ENCODE data around the gene STPG2. TPM values are rescaled to one million over a fixed set of nuclear protein-coding genes. Genes with fewer than 3 reads are reported as not detected.
"Not testable (repeated sequence)": the region's sequence is repeated elsewhere in the genome, so short reads cannot be mapped to it uniquely, and the experiment has no call there.

STPG2 gene
- total and polyA plus RNA-seq, 10 donors: 0.03 to 2.0 (median 0.67) TPM; not detected in 1

- Histone ChIP-seq H3K9me3 (peaks cover 0 to 17% (median 0%) of the 10 kb centered on the region in 8 donors), H3K36me3 (no peaks in the 10 kb centered on the region), H3K27me3 (replicated peaks in 1 of 7) (no peaks in the 10 kb centered on the region), H3K4me3 (no peak overlapping the region), H3K4me1 (no peaks in the 10 kb centered on the region), H3K27ac (no peak overlapping the region)
- peak; percentile 51 for DNase-seq
- 91 to 94% (median 91%) methylated on average over 13 of the region's 13 CpGs for WGBS, 5 donors
- intact Hi-C loops (cut with DNase I; ENCODE audit: low total_unique reads): no loop called here
- TF ChIP-seq POLR2AphosphoS5 (IDR thresholded peaks at IDR 0.05) (no peak), POLR2A (IDR thresholded peaks at IDR 0.05) (no peak)
- TF ChIP-seq, protein P1, sequence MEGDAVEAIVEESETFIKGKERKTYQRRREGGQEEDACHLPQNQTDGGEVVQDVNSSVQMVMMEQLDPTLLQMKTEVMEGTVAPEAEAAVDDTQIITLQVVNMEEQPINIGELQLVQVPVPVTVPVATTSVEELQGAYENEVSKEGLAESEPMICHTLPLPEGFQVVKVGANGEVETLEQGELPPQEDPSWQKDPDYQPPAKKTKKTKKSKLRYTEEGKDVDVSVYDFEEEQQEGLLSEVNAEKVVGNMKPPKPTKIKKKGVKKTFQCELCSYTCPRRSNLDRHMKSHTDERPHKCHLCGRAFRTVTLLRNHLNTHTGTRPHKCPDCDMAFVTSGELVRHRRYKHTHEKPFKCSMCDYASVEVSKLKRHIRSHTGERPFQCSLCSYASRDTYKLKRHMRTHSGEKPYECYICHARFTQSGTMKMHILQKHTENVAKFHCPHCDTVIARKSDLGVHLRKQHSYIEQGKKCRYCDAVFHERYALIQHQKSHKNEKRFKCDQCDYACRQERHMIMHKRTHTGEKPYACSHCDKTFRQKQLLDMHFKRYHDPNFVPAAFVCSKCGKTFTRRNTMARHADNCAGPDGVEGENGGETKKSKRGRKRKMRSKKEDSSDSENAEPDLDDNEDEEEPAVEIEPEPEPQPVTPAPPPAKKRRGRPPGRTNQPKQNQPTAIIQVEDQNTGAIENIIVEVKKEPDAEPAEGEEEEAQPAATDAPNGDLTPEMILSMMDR (IDR thresholded peaks at IDR 0.05 in 8 of 11, conservative IDR thresholded peaks at IDR 0.05 in 3 of 11): no peak
These were observed 226.2 kb downstream of the STPG2 start for GRCh38 chr4:97917115-97917514.

- Histone ChIP-seq H3K36me3 (no peaks in the 10 kb centered on the region), H3K27ac (no peak overlapping the region), H3K4me1 (no peaks in the 10 kb centered on the region), H3K9me3 (peaks cover 0 to 28% (median 0%) of the 10 kb centered on the region in 8 donors), H3K4me3 (no peak overlapping the region), H3K27me3 (replicated peaks in 1 of 7) (no peaks in the 10 kb centered on the region)
- intact Hi-C loops (cut with DNase I; ENCODE audit: low total_unique reads): no loop called here
- DNase-seq: no peak
- 86 to 91% (median 91%) methylated on average over 4 of the region's 4 CpGs for WGBS, 5 donors
- TF ChIP-seq, protein P1 (IDR thresholded peaks at IDR 0.05 in 8 of 11, conservative IDR thresholded peaks at IDR 0.05 in 3 of 11): no peak
- no peak for TF ChIP-seq POLR2AphosphoS5 (IDR thresholded peaks at IDR 0.05)
- no peak for TF ChIP-seq POLR2A (IDR thresholded peaks at IDR 0.05)
These were observed 231.1 kb downstream of the STPG2 start for GRCh38 chr4:97912156-97912555.

GRCh38 chr4:97911236-97911906 lies 231.9 kb downstream of the STPG2 start:
- no peak for TF ChIP-seq POLR2AphosphoS5 (IDR thresholded peaks at IDR 0.05)
- no peak for TF ChIP-seq POLR2A (IDR thresholded peaks at IDR 0.05)
- TF ChIP-seq, protein P1 (IDR thresholded peaks at IDR 0.05 in 8 of 11, conservative IDR thresholded peaks at IDR 0.05 in 3 of 11): no peak

GRCh38 chr4:97910005-97910404 lies 233.3 kb downstream of the STPG2 start:
- Histone ChIP-seq H3K4me1 (no peaks in the 10 kb centered on the region), H3K36me3 (no peaks in the 10 kb centered on the region), H3K9me3 (peaks cover 0 to 16% (median 0%) of the 10 kb centered on the region in 8 donors), H3K27me3 (replicated peaks in 1 of 7) (no peaks in the 10 kb centered on the region), H3K4me3 (no peak overlapping the region), H3K27ac (no peak overlapping the region)
- 39 to 68% (median 56%) methylated on average over 3 of the region's 3 CpGs for WGBS, 5 donors
- intact Hi-C loops (cut with DNase I; ENCODE audit: low total_unique reads): no loop called here
- TF ChIP-seq POLR2A (IDR thresholded peaks at IDR 0.05) (no peak), POLR2AphosphoS5 (IDR thresholded peaks at IDR 0.05) (no peak)
- TF ChIP-seq, protein P1 (IDR thresholded peaks at IDR 0.05 in 8 of 11, conservative IDR thresholded peaks at IDR 0.05 in 3 of 11): no peak
- DNase-seq: no peak

More at GRCh38 chr4:97911236-97911906, 231.9 kb downstream of the STPG2 start:
- no peaks in the 10 kb centered on the region for H3K36me3 ChIP-seq
- intact Hi-C loops (cut with DNase I; ENCODE audit: low total_unique reads): no loop called here
- H3K4me3 ChIP-seq: no peak overlapping the region
- no peaks in the 10 kb centered on the region for H3K27me3 ChIP-seq (replicated peaks in 1 of 7)
- 76 to 87% (median 81%) methylated on average over 13 to 14 of the region's 14 CpGs for WGBS, 5 donors
- H3K27ac ChIP-seq: no peak overlapping the region
- peak; percentile 67 for DNase-seq
- no peaks in the 10 kb centered on the region for H3K4me1 ChIP-seq
- peaks cover 0 to 24% (median 0%) of the 10 kb centered on the region in 8 donors for H3K9me3 ChIP-seq

DNA sequence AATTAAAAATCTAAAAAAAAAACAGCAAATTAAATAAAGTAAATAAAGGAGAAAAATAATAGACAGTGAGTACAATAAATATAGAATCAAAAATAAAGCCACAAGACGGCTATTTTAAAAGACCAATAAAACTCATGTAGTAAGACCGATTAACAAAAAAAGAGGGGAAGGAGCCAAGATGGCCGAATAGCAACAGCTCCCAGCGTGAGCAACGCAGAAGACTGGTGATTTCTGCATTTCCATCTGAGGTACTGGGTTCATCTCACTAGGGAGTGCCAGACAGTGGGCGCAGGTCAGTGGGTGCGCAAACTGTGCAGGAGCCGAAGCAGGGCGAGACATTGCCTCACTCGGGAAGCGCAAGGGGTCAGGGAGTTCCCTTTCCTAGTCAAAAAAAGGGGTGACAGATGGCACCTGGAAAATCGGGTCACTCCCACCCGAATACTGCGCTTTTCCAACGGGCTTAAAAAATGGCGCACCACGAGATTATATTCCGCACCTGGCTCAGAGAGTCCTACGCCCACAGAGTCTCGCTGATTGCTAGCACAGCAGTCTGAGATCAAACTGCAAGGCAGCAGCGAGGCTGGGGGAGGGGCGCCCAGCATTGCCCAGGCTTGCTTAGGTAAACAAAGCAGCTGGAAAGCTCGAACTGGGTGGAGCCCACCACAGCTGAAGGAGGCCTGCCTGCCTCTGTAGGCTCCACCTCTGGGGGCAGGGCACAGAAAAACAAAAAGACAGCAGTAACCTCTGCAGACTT lies 239.7 kb downstream of the STPG2 start:
- H3K27me3 ChIP-seq (replicated peaks in 1 of 7); intact Hi-C loops (cut with DNase I; ENCODE audit: low total_unique reads); H3K36me3 ChIP-seq; H3K4me1 ChIP-seq; DNase-seq; H3K4me3 ChIP-seq; H3K27ac ChIP-seq: not testable (repeated sequence)
- peaks cover 0 to 36% (median 10%) of the 10 kb centered on the region in 8 donors for H3K9me3 ChIP-seq
- WGBS, 5 donors: 87 to 91% (median 89%) methylated on average over 21 to 23 of the region's 23 CpGs

Data from spleen (tissue), 11 donors.